Liver (tissue), 9 donors: ENCODE results near the gene DPAGT1. TPM values are rescaled to one million over a fixed set of nuclear protein-coding genes. Genes with fewer than 3 reads are reported as not detected.
"Not testable (repeated sequence)": the region's sequence is repeated elsewhere in the genome, so short reads cannot be mapped to it uniquely, and the experiment has no call there.

Experiments
- DNase-seq: peaks from one replicate; pipeline ENCODE4 v3.0.0-alpha.2; 2017; ENCODE audit warnings: low spot score
- H3K27ac ChIP-seq, 2 donors: one replicate each; pipeline ENCODE4 v1.7.0; 2013; ENCODE audit warnings: inconsistent platforms in 2 of 2, low read length in 2 of 2, control low read depth in 1 of 2, low read depth in 1 of 2, mild to moderate bottlenecking in 1 of 2
- H3K27me3 ChIP-seq, 4 donors: one replicate each; pipeline versions ENCODE4 v1.6.1 to v1.7.0; 2013; ENCODE audit warnings: low read length in 3 of 4, inconsistent platforms in 1 of 4, mild to moderate bottlenecking in 1 of 4, moderate library complexity in 1 of 4; ENCODE audit not compliant: control insufficient read depth in 4 of 4, insufficient read depth in 4 of 4
- H3K36me3 ChIP-seq, 4 donors: one replicate each; pipeline versions ENCODE4 v1.6.1 to v1.7.0; 2013; ENCODE audit warnings: low read length in 3 of 4, mild to moderate bottlenecking in 3 of 4, low read depth in 1 of 4, moderate library complexity in 1 of 4; ENCODE audit not compliant: control insufficient read depth in 4 of 4, insufficient read depth in 3 of 4
- H3K4me1 ChIP-seq, 4 donors: one replicate each; pipeline versions ENCODE4 v1.6.1 to v1.7.0; 2013; ENCODE audit warnings: low read length in 3 of 4, mild to moderate bottlenecking in 3 of 4, moderate library complexity in 1 of 4; ENCODE audit not compliant: control insufficient read depth in 4 of 4, insufficient read depth in 4 of 4
- H3K4me3 ChIP-seq, 3 donors: one replicate each; pipeline versions ENCODE4 v1.6.1 to v1.7.0; 2013; ENCODE audit warnings: low read length in 3 of 3, control low read depth in 1 of 3, low read depth in 1 of 3, mild to moderate bottlenecking in 1 of 3
- H3K9ac ChIP-seq, 2 donors: one replicate each; pipeline ENCODE4 v1.7.0; 2013; ENCODE audit warnings: low read length in 2 of 2, mild to moderate bottlenecking in 2 of 2, moderate library complexity in 2 of 2, control low read depth in 1 of 2, low read depth in 1 of 2
- H3K9me3 ChIP-seq, 4 donors: one replicate each; pipeline versions ENCODE4 v1.6.1 to v1.7.0; 2013; ENCODE audit warnings: low read length in 3 of 4; ENCODE audit not compliant: control insufficient read depth in 4 of 4
- ATF3 ChIP-seq: IDR thresholded peaks from 2 replicates; pipeline ENCODE4 v1.6.1; 2016; ENCODE audit warnings: antibody characterized with exemption
- CTCF ChIP-seq: fragments of 150-350 bp; IDR thresholded peaks from 2 replicates; pipeline ENCODE4 v1.5.1; 2017; ENCODE audit warnings: improper control_type of control experiment, low read depth, low read length; ENCODE audit not compliant: missing input control
- EGR1 ChIP-seq, 2 donors: IDR thresholded peaks; 2 replicates each; pipeline ENCODE4 v1.6.1; 2016 to 2018; ENCODE audit warnings: antibody characterized with exemption in 2 of 2, low read depth in 2 of 2
- FOXA1 ChIP-seq: IDR thresholded peaks from 2 replicates; pipeline ENCODE4 v1.6.1; 2016; ENCODE audit warnings: antibody characterized with exemption
- FOXA2 ChIP-seq: IDR thresholded peaks from 2 replicates; pipeline ENCODE4 v1.6.1; 2016; ENCODE audit warnings: antibody characterized with exemption
- GABPA ChIP-seq, 2 donors: IDR thresholded peaks in 1 of 2; conservative IDR thresholded peaks in 1 of 2; 2 replicates each; pipeline ENCODE4 v1.6.1; 2016; ENCODE audit warnings: antibody characterized with exemption in 2 of 2, mild to moderate bottlenecking in 1 of 2, moderate library complexity in 1 of 2
- HNF4G ChIP-seq: IDR thresholded peaks from 2 replicates; pipeline ENCODE4 v1.6.1; 2016; ENCODE audit warnings: antibody characterized with exemption
- JUND ChIP-seq, 2 donors: IDR thresholded peaks; 2 replicates each; pipeline ENCODE4 v1.6.1; 2016; ENCODE audit warnings: antibody characterized with exemption in 2 of 2
- MAX ChIP-seq: IDR thresholded peaks from 2 replicates; pipeline ENCODE4 v1.6.1; 2016; ENCODE audit warnings: antibody characterized with exemption
- NR2F2 ChIP-seq: IDR thresholded peaks from 2 replicates; pipeline ENCODE4 v1.6.1; 2016; ENCODE audit warnings: antibody characterized with exemption
- REST ChIP-seq: IDR thresholded peaks from 2 replicates; pipeline ENCODE4 v1.6.1; 2016; ENCODE audit warnings: antibody characterized with exemption, mild to moderate bottlenecking
- RXRA ChIP-seq, 2 donors: IDR thresholded peaks; 2 replicates each; pipeline ENCODE4 v1.6.1; 2017 to 2018; ENCODE audit warnings: antibody characterized with exemption in 2 of 2, mild to moderate bottlenecking in 1 of 2
- TAF1 ChIP-seq: conservative IDR thresholded peaks from 2 replicates; pipeline ENCODE4 v1.6.1; 2016; ENCODE audit warnings: antibody characterized with exemption, mild to moderate bottlenecking
- ZBTB33 ChIP-seq: IDR thresholded peaks from 2 replicates; pipeline ENCODE4 v1.6.1; 2016; ENCODE audit warnings: antibody characterized with exemption
- WGBS: extraction: QIAGEN DNeasy Blood & Tissue Kit; methylation state at CpG from one replicate; pipeline ENCODE4 v1.1.7; 2013; 5-methylcytosine and 5-hydroxymethylcytosine counted together
- polyA plus RNA-seq, 2 donors: library from polyadenylated mRNA; stranded (reverse) in 1 of 2; unstranded in 1 of 2; fragments of 200-250 nt in 1 of 2; fragments of >200 nt in 1 of 2; fragmentation: Nextera tagmentation in 1 of 2; extraction: Ambion mirVana in 1 of 2; gene quantifications; one replicate each; pipeline versions ENCODE4 v1.2.1 to v1.2.3, GENCODE V29; 2013 to 2015
- total RNA-seq, 2 donors: library from RNA; depleted of rRNA; stranded (reverse); fragments of >200 nt; gene quantifications; one replicate each; pipeline ENCODE4 v1.2.3, GENCODE V29; 2014
- donor health status: healthy.
- donor health status: healthy.
- donor health status: healthy.
- donor health status: healthy.
- donor health status: healthy.

DPAGT1 gene
- total and polyA plus RNA-seq, 4 donors: 12.8 to 48.0 (median 37.4) TPM

- no peak for TF ChIP-seq ZBTB33
Measured at GRCh38 chr11:119062779-119063178, 38.9 kb downstream of the DPAGT1 start (continued).

GRCh38 chr11:119061256-119061655 lies 40.4 kb downstream of the DPAGT1 start:
- Histone ChIP-seq H3K4me1 (peaks cover 0 to 14% (median 9%) of the 10 kb centered on the region in 4 donors), H3K36me3 (no peaks in the 10 kb centered on the region), H3K9ac (no peak overlapping the region), H3K9me3 (no peaks in the 10 kb centered on the region), H3K27ac (no peak overlapping the region), H3K27me3 (no peaks in the 10 kb centered on the region), H3K4me3 (no peak overlapping the region)
- 95% methylated on average over 3 of the region's 3 CpGs for WGBS
- TF ChIP-seq NR2F2: no peak
- no peak for TF ChIP-seq RXRA (IDR thresholded peaks at IDR 0.05)
- TF ChIP-seq HNF4G: no peak
- no peak for TF ChIP-seq ATF3
- TF ChIP-seq ZBTB33: no peak
- no peak for TF ChIP-seq JUND (IDR thresholded peaks at IDR 0.05)
- TF ChIP-seq TAF1: no peak
- no peak for TF ChIP-seq GABPA (IDR thresholded peaks at IDR 0.05 in 1 of 2, conservative IDR thresholded peaks at IDR 0.05 in 1 of 2)
- TF ChIP-seq REST: no peak
- no peak for TF ChIP-seq MAX
- TF ChIP-seq FOXA2: no peak
- no peak for TF ChIP-seq EGR1 (IDR thresholded peaks at IDR 0.05; ENCODE audit: low read depth in 2 of 2)
- TF ChIP-seq FOXA1: no peak
- no peak for TF ChIP-seq CTCF
- no peak for DNase-seq

GRCh38 chr11:119059128-119059527 lies 42.5 kb downstream of the DPAGT1 start:
- WGBS: 94% methylated on average over 31 of the region's 35 CpGs
- not testable (repeated sequence) for H3K9ac ChIP-seq, H3K27ac ChIP-seq, H3K27me3 ChIP-seq, H3K4me3 ChIP-seq, H3K9me3 ChIP-seq, DNase-seq
- H3K4me1 ChIP-seq: peaks cover 0 to 23% (median 16%) of the 10 kb centered on the region in 4 donors
- peaks cover 6 to 11% (median 10%) of the 10 kb centered on the region in 4 donors for H3K36me3 ChIP-seq
